ENCODE data around the gene UNC13C.

The UNC13C gene

DNA sequence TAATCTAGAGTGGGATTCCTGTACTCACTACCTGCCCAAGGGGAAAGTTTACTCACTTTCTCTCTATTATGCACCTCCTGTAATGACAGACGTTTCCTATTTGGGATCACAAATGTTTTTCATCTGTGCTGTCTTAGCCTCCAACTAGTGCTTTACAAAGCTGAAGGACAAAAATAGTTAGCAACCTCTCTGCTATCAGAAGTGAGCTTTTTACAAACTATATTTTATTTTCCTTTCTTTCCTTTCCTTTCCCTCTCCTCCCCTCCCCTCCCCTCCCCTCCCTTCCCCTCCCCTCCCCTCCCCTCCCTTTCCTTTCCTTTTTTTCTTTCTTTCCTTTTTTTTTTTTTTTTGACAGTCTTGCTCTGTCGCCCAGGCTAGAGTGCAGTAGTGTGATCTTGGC, 130.8 kb downstream of the UNC13C start:
- Histone ChIP-seq H3K4ac (ENCODE audit: low read depth, low read length) (no peak overlapping the region), H3K23ac (ENCODE audit: low read length) (no peak overlapping the region), H3K79me2 (ENCODE audit: control insufficient read depth, insufficient read depth, low read length, poor library complexity) (no peaks in the 10 kb centered on the region), H3K14ac (ENCODE audit: low read length) (no peak overlapping the region), H3K4me1 (ENCODE audit: control insufficient read depth in 1 of 2, insufficient read depth in 2 of 2, low read length in 2 of 2) (no peaks in the 10 kb centered on the region), H4K8ac (ENCODE audit: low read depth, low read length) (no peak overlapping the region), H2AK5ac (ENCODE audit: low read length) (no peak overlapping the region), H2BK120ac (ENCODE audit: insufficient read depth, low read length, poor library complexity) (no peak overlapping the region), H3K18ac (ENCODE audit: low read length) (no peak overlapping the region), H2BK5ac (ENCODE audit: low read depth, low read length, poor library complexity) (no peak overlapping the region), H4K12ac (ENCODE audit: low read depth, low read length) (no peak overlapping the region), H3K27ac (ENCODE audit: low read depth, low read length) (no peak overlapping the region), H3K79me1 (ENCODE audit: low read length) (no peaks in the 10 kb centered on the region), H3K9me3 (ENCODE audit: insufficient read depth, low read depth, low read length) (no peaks in the 10 kb centered on the region), H4K91ac (ENCODE audit: low read depth, low read length) (no peak overlapping the region), H3K4me3 (ENCODE audit: low read depth, low read length) (no peak overlapping the region), H3K36me3 (ENCODE audit: control insufficient read depth in 1 of 2, insufficient read depth in 2 of 2, low read length in 2 of 2) (no peaks in the 10 kb centered on the region), H2AFZ (ENCODE audit: insufficient read depth, low read length, poor library complexity) (no peak overlapping the region), H2BK12ac (ENCODE audit: low read length) (no peak overlapping the region), H3K9ac (ENCODE audit: low read length) (no peak overlapping the region), H3K27me3 (ENCODE audit: insufficient read depth, low read length) (no peaks in the 10 kb centered on the region), H3K4me2 (ENCODE audit: low read length) (no peak overlapping the region)
- no CpG with 5 or more reads among the region's 2 CpGs for WGBS (ENCODE audit: extremely low coverage, insufficient coverage, insufficient read length)
- DNase-seq, result no peak

DNA sequence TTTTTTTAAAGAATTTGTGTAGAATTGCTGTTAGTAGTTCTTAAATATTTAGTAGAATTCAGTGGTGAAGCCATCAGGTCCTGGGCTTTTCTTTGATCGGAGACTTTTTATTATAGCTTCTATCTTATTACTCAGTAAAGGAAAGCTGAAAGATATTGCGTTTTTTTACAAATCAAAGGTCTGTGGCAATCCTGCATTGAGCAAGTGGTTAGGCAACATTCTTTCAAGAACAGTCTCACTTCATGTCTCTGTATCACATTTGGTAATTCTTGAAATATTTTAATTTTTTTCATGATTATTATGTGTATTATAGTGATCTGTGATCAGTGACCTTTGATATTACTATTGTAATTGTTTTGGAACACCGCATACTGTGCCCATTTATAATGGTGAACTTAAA, 140.8 kb downstream of the UNC13C start:
- Histone ChIP-seq H3K4ac (ENCODE audit: low read depth, low read length) (no peak overlapping the region), H4K12ac (ENCODE audit: low read depth, low read length) (no peak overlapping the region), H3K27ac (ENCODE audit: low read depth, low read length) (no peak overlapping the region), H2BK120ac (ENCODE audit: insufficient read depth, low read length, poor library complexity) (no peak overlapping the region), H2AK5ac (ENCODE audit: low read length) (no peak overlapping the region), H3K18ac (ENCODE audit: low read length) (no peak overlapping the region), H3K79me1 (ENCODE audit: low read length) (no peaks in the 10 kb centered on the region), H3K27me3 (ENCODE audit: insufficient read depth, low read length) (no peaks in the 10 kb centered on the region), H4K8ac (ENCODE audit: low read depth, low read length) (no peak overlapping the region), H3K23ac (ENCODE audit: low read length) (no peak overlapping the region), H3K9ac (ENCODE audit: low read length) (no peak overlapping the region), H3K4me3 (ENCODE audit: low read depth, low read length) (no peak overlapping the region), H3K14ac (ENCODE audit: low read length) (no peak overlapping the region), H2AFZ (ENCODE audit: insufficient read depth, low read length, poor library complexity) (no peak overlapping the region), H3K4me2 (ENCODE audit: low read length) (no peak overlapping the region), H2BK12ac (ENCODE audit: low read length) (no peak overlapping the region), H4K91ac (ENCODE audit: low read depth, low read length) (no peak overlapping the region), H3K79me2 (ENCODE audit: control insufficient read depth, insufficient read depth, low read length, poor library complexity) (no peaks in the 10 kb centered on the region), H3K9me3 (ENCODE audit: insufficient read depth, low read depth, low read length) (no peaks in the 10 kb centered on the region), H3K36me3 (ENCODE audit: control insufficient read depth in 1 of 2, insufficient read depth in 2 of 2, low read length in 2 of 2) (no peaks in the 10 kb centered on the region), H3K4me1 (ENCODE audit: control insufficient read depth in 1 of 2, insufficient read depth in 2 of 2, low read length in 2 of 2) (no peaks in the 10 kb centered on the region), H2BK5ac (ENCODE audit: low read depth, low read length, poor library complexity) (no peak overlapping the region)
- DNase-seq, result peak; percentile 44 to 74
- no CpG with 5 or more reads among the region's 3 CpGs for WGBS (ENCODE audit: extremely low coverage, insufficient coverage, insufficient read length)

DNA sequence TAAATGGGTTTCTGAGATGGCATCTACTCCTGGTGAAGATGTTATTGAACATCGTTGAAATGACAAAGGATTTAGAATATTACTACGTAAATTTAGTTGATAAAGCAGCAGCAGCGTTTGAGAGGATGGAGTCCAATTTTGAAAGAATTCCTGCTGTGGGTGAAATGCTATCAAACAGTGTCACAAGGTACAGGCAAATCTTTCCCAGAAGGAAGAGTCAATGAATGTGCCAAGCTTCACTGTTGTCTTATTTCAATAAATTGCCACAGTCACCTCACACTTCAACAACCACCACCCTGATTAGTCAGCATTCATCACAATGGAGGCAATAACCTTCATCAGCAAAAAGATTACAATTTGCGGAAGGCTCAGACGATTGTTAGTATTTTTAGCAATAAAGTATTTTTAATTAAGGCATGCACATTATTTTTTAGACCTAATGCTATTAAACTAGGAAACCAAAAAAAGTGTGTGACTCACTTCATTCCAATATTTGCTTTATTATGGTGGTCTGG, 142.8 kb downstream of the UNC13C start:
- H3K27ac ChIP-seq (ENCODE audit: low read depth, low read length), result no peak overlapping the region
- H3K79me2 ChIP-seq (ENCODE audit: control insufficient read depth, insufficient read depth, low read length, poor library complexity), result no peaks in the 10 kb centered on the region
- H3K4ac ChIP-seq (ENCODE audit: low read depth, low read length), result no peak overlapping the region
- H2BK120ac ChIP-seq (ENCODE audit: insufficient read depth, low read length, poor library complexity), result no peak overlapping the region
- H4K91ac ChIP-seq (ENCODE audit: low read depth, low read length), result no peak overlapping the region
- no peaks in the 10 kb centered on the region for H3K4me1 ChIP-seq (ENCODE audit: control insufficient read depth in 1 of 2, insufficient read depth in 2 of 2, low read length in 2 of 2)
- H2AK5ac ChIP-seq (ENCODE audit: low read length), result no peak overlapping the region
- no peaks in the 10 kb centered on the region for H3K27me3 ChIP-seq (ENCODE audit: insufficient read depth, low read length)
- H3K9me3 ChIP-seq (ENCODE audit: insufficient read depth, low read depth, low read length), result no peaks in the 10 kb centered on the region
- H2BK5ac ChIP-seq (ENCODE audit: low read depth, low read length, poor library complexity), result no peak overlapping the region
- no peak overlapping the region for H4K12ac ChIP-seq (ENCODE audit: low read depth, low read length)
- no peak for DNase-seq
- H3K14ac ChIP-seq (ENCODE audit: low read length), result no peak overlapping the region
- H3K18ac ChIP-seq (ENCODE audit: low read length), result no peak overlapping the region
- H4K8ac ChIP-seq (ENCODE audit: low read depth, low read length), result no peak overlapping the region
- no peak overlapping the region for H2BK12ac ChIP-seq (ENCODE audit: low read length)
- H2AFZ ChIP-seq (ENCODE audit: insufficient read depth, low read length, poor library complexity), result no peak overlapping the region
- H3K9ac ChIP-seq (ENCODE audit: low read length), result no peak overlapping the region
- no peak overlapping the region for H3K4me2 ChIP-seq (ENCODE audit: low read length)
- no peaks in the 10 kb centered on the region for H3K79me1 ChIP-seq (ENCODE audit: low read length)
- no peak overlapping the region for H3K4me3 ChIP-seq (ENCODE audit: low read depth, low read length)
- H3K36me3 ChIP-seq (ENCODE audit: control insufficient read depth in 1 of 2, insufficient read depth in 2 of 2, low read length in 2 of 2), result no peaks in the 10 kb centered on the region
- WGBS (ENCODE audit: extremely low coverage, insufficient coverage, insufficient read length), result no CpG with 5 or more reads among the region's 5 CpGs
- H3K23ac ChIP-seq (ENCODE audit: low read length), result no peak overlapping the region

DNA sequence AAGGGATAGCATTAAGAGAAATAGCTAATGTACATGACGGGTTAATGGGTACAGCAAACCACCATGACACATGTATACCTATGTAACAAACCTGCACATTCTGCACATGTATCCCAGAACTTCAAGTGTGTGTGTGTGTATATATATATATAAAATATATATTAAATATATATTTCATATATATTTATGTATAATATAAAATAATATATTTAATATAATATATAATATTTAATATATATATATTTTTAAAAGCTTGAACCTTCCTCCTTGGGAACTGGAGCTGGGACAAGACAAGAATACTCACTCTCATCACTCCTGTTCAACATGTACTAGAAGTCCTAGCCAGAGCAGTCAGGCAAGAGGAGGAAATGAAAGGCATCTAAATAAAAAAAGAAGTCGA, 149.3 kb downstream of the UNC13C start:
- H3K18ac ChIP-seq (ENCODE audit: low read length), result no peak overlapping the region
- H3K27me3 ChIP-seq (ENCODE audit: insufficient read depth, low read length), result no peaks in the 10 kb centered on the region
- no peak overlapping the region for H2AFZ ChIP-seq (ENCODE audit: insufficient read depth, low read length, poor library complexity)
- H4K91ac ChIP-seq (ENCODE audit: low read depth, low read length), result no peak overlapping the region
- H3K23ac ChIP-seq (ENCODE audit: low read length), result no peak overlapping the region
- H3K9ac ChIP-seq (ENCODE audit: low read length), result no peak overlapping the region
- H3K27ac ChIP-seq (ENCODE audit: low read depth, low read length), result no peak overlapping the region
- H3K36me3 ChIP-seq (ENCODE audit: control insufficient read depth in 1 of 2, insufficient read depth in 2 of 2, low read length in 2 of 2), result no peaks in the 10 kb centered on the region
- H2BK120ac ChIP-seq (ENCODE audit: insufficient read depth, low read length, poor library complexity), result no peak overlapping the region
- H4K8ac ChIP-seq (ENCODE audit: low read depth, low read length), result no peak overlapping the region
- H3K9me3 ChIP-seq (ENCODE audit: insufficient read depth, low read depth, low read length), result no peaks in the 10 kb centered on the region
- no peak overlapping the region for H2BK12ac ChIP-seq (ENCODE audit: low read length)
- H2AK5ac ChIP-seq (ENCODE audit: low read length), result no peak overlapping the region
- no peak overlapping the region for H2BK5ac ChIP-seq (ENCODE audit: low read depth, low read length, poor library complexity)
- H3K4me3 ChIP-seq (ENCODE audit: low read depth, low read length), result no peak overlapping the region
- H3K4me1 ChIP-seq (ENCODE audit: control insufficient read depth in 1 of 2, insufficient read depth in 2 of 2, low read length in 2 of 2), result no peaks in the 10 kb centered on the region
- no peak overlapping the region for H3K4me2 ChIP-seq (ENCODE audit: low read length)
- H3K79me1 ChIP-seq (ENCODE audit: low read length), result no peaks in the 10 kb centered on the region
- no peaks in the 10 kb centered on the region for H3K79me2 ChIP-seq (ENCODE audit: control insufficient read depth, insufficient read depth, low read length, poor library complexity)
- H3K14ac ChIP-seq (ENCODE audit: low read length), result no peak overlapping the region
- WGBS (ENCODE audit: extremely low coverage, insufficient coverage, insufficient read length), result no CpG with 5 or more reads among the region's 2 CpGs
- DNase-seq, result no peak
- H4K12ac ChIP-seq (ENCODE audit: low read depth, low read length), result no peak overlapping the region
- H3K4ac ChIP-seq (ENCODE audit: low read depth, low read length), result no peak overlapping the region

Measured in trophoblast cell (in vitro differentiated cells and primary cell).